Uterus (tissue), 4 donors: Measurements from ENCODE around the gene XK. TPM values are rescaled to one million over a fixed set of nuclear protein-coding genes. Genes with fewer than 3 reads are reported as not detected.

Source experiments
- DNase-seq, 2 donors: peaks; one replicate each; pipeline ENCODE4 v3.0.0-alpha.2; 2019 to 2020
- H3K27ac ChIP-seq, 2 donors: fragments of 200-600 bp; sonication (generic); 1 replicate in 1 of 2; 2 replicates in 1 of 2; pipeline ENCODE4 v1.5.1; 2016 to 2018
- H3K27me3 ChIP-seq, 2 donors: fragments of 200-600 bp; sonication (generic); one replicate each; pipeline ENCODE4 v1.5.1; 2018 to 2019; ENCODE audit warnings: control low read depth in 1 of 2
- H3K36me3 ChIP-seq, 2 donors: fragments of 200-600 bp; sonication (generic); one replicate each; pipeline ENCODE4 v1.5.1; 2019; ENCODE audit warnings: control low read depth in 1 of 2
- H3K4me1 ChIP-seq, 2 donors: fragments of 200-600 bp; sonication (generic); one replicate each; pipeline ENCODE4 v1.5.1; 2018 to 2019; ENCODE audit warnings: control low read depth in 1 of 2
- H3K4me3 ChIP-seq, 2 donors: fragments of 200-600 bp; sonication (generic); 1 replicate in 1 of 2; 2 replicates in 1 of 2; pipeline ENCODE4 v1.5.1; 2018 to 2019; ENCODE audit warnings: mild to moderate bottlenecking in 1 of 2
- H3K9me3 ChIP-seq, 2 donors: fragments of 200-600 bp; sonication (generic); one replicate each; pipeline ENCODE4 v1.5.1; 2019; ENCODE audit warnings: control low read depth in 1 of 2
- POLR2A ChIP-seq, 2 donors: fragments of 450-650 bp; IDR thresholded peaks; one replicate each; pipeline ENCODE4 v1.6.1; 2016; ENCODE audit warnings: antibody characterized with exemption in 2 of 2, mild to moderate bottlenecking in 1 of 2, moderate library complexity in 1 of 2
- intact Hi-C: fragments of 100-400 bp; cut with DNase I; formaldehyde crosslinking; loops from one replicate; pipeline ENCODE4 v1.15.1; 2023; ENCODE audit warnings: low total_unique reads
- total RNA-seq, 4 donors: library from RNA; depleted of rRNA in 3 of 4; stranded (reverse); fragments of >200 nt in 3 of 4; gene quantifications; one replicate each; pipeline versions ENCODE4 v1.1.0 to v1.2.4, GENCODE V29; 2014 to 2023
- TF ChIP-seq, protein P1 (sequence below), 4 experiments: fragments of 200-600 bp in 2 of 4; fragments of 450-650 bp in 2 of 4; sonication (generic) in 2 of 4; IDR thresholded peaks; one replicate each; pipeline ENCODE4 v1.5.1; 2016 to 2019; ENCODE audit warnings: antibody characterized with exemption in 4 of 4, mild to moderate bottlenecking in 2 of 4, moderate library complexity in 1 of 4
- donor health status: DM: yes; HTN: yes; CAD: no.

XK gene
- total RNA-seq, 4 donors from 2014 or later: 0.26 to 5.0 (median 2.0) TPM

- Histone ChIP-seq H3K4me3 (no peak overlapping the region), H3K9me3 (no peaks in the 10 kb centered on the region), H3K4me1 (no peaks in the 10 kb centered on the region), H3K36me3 (no peaks in the 10 kb centered on the region), H3K27ac (no peak overlapping the region), H3K27me3 (no peaks in the 10 kb centered on the region)
- TF ChIP-seq, protein P1, sequence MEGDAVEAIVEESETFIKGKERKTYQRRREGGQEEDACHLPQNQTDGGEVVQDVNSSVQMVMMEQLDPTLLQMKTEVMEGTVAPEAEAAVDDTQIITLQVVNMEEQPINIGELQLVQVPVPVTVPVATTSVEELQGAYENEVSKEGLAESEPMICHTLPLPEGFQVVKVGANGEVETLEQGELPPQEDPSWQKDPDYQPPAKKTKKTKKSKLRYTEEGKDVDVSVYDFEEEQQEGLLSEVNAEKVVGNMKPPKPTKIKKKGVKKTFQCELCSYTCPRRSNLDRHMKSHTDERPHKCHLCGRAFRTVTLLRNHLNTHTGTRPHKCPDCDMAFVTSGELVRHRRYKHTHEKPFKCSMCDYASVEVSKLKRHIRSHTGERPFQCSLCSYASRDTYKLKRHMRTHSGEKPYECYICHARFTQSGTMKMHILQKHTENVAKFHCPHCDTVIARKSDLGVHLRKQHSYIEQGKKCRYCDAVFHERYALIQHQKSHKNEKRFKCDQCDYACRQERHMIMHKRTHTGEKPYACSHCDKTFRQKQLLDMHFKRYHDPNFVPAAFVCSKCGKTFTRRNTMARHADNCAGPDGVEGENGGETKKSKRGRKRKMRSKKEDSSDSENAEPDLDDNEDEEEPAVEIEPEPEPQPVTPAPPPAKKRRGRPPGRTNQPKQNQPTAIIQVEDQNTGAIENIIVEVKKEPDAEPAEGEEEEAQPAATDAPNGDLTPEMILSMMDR (IDR thresholded peaks at IDR 0.05): no peak
- TF ChIP-seq POLR2A (IDR thresholded peaks at IDR 0.05): no peak
- DNase-seq: no peak
- intact Hi-C loops: no loop called here
These were observed 32.0 kb upstream of the XK start for GRCh38 chrX:37653397-37654085.

- H3K4me3 ChIP-seq: no peak overlapping the region
- no peaks in the 10 kb centered on the region for H3K9me3 ChIP-seq
- no peak overlapping the region for H3K27ac ChIP-seq
- intact Hi-C loops: no loop called here
- DNase-seq: no peak
- H3K4me1 ChIP-seq: no peaks in the 10 kb centered on the region
- H3K36me3 ChIP-seq: no peaks in the 10 kb centered on the region
- TF ChIP-seq, protein P1 (IDR thresholded peaks at IDR 0.05): no peak
- TF ChIP-seq POLR2A (IDR thresholded peaks at IDR 0.05): no peak
- H3K27me3 ChIP-seq: no peaks in the 10 kb centered on the region
These were observed 27.1 kb upstream of the XK start for GRCh38 chrX:37658343-37659030.

GRCh38 chrX:37659047-37659446, 26.5 kb upstream of the XK start:
- H3K36me3 ChIP-seq: no peaks in the 10 kb centered on the region
- TF ChIP-seq, protein P1 (IDR thresholded peaks at IDR 0.05): no peak
- no peak for TF ChIP-seq POLR2A (IDR thresholded peaks at IDR 0.05)
- no peak overlapping the region for H3K27ac ChIP-seq
- no peaks in the 10 kb centered on the region for H3K27me3 ChIP-seq
- DNase-seq: no peak
- no peaks in the 10 kb centered on the region for H3K9me3 ChIP-seq
- intact Hi-C loops: no loop called here
- H3K4me1 ChIP-seq: no peaks in the 10 kb centered on the region
- no peak overlapping the region for H3K4me3 ChIP-seq

DNA sequence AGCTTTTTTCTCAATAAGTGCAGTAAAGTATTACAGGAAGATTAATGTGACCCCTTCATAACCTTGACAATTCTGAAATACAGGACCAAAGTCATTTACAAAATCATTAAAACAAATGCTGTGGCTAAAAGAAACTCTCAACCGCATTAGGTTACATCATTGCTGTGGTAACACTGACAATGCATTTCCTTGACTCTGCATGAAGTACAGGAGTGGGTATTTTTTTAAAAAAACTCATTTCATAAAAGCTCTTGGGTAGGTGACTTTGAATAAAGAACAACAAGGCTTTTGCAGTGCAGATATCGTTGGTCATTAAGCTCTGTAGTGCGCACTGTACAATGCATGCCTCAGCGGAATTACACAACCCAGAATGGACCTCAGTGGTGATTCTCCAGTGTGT, 23.4 kb upstream of the XK start:
- no peaks in the 10 kb centered on the region for H3K9me3 ChIP-seq
- H3K27me3 ChIP-seq: no peaks in the 10 kb centered on the region
- TF ChIP-seq POLR2A (IDR thresholded peaks at IDR 0.05): no peak
- TF ChIP-seq, protein P1 (IDR thresholded peaks at IDR 0.05): no peak
- no peaks in the 10 kb centered on the region for H3K36me3 ChIP-seq
- DNase-seq: no peak
- H3K4me3 ChIP-seq: no peak overlapping the region
- H3K27ac ChIP-seq: no peak overlapping the region
- H3K4me1 ChIP-seq: no peaks in the 10 kb centered on the region
- intact Hi-C loops: no loop called here

DNA sequence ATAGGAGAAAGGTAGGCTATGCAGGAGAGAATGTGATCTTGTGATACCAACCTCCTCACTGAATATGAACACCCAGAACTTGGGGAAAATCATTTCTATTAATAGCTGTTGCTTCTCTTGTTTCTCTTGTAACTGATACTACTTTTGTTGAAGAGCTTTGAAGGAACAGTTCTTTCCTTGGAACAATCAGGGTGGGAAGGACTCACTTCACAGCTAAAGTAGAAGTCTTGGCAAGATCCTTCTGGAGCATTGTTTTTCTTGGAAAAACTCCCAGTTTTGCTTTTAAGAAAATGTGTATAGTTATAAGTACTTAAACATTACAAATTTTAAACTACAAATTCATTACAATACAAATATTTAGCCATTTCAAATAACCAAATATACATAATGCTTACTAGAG, 19.1 kb upstream of the XK start:
- no peak overlapping the region for H3K4me3 ChIP-seq
- no peaks in the 10 kb centered on the region for H3K36me3 ChIP-seq
- no peaks in the 10 kb centered on the region for H3K27me3 ChIP-seq
- intact Hi-C loops: no loop called here
- H3K9me3 ChIP-seq: no peaks in the 10 kb centered on the region
- TF ChIP-seq, protein P1 (IDR thresholded peaks at IDR 0.05): no peak
- TF ChIP-seq POLR2A (IDR thresholded peaks at IDR 0.05): no peak
- DNase-seq: no peak
- no peaks in the 10 kb centered on the region for H3K4me1 ChIP-seq
- H3K27ac ChIP-seq: no peak overlapping the region
